DMS114 treated with DMSO at 0.1 percent for 48 hours (cell line): ENCODE results near the gene CACNA1S.

Experiments used
- DNase-seq: peaks from one replicate; lab custom pipeline; 2025; ENCODE audit not compliant: unreplicated experiment; lab: John Stamatoyannopoulos, UW

The CACNA1S gene

DNA sequence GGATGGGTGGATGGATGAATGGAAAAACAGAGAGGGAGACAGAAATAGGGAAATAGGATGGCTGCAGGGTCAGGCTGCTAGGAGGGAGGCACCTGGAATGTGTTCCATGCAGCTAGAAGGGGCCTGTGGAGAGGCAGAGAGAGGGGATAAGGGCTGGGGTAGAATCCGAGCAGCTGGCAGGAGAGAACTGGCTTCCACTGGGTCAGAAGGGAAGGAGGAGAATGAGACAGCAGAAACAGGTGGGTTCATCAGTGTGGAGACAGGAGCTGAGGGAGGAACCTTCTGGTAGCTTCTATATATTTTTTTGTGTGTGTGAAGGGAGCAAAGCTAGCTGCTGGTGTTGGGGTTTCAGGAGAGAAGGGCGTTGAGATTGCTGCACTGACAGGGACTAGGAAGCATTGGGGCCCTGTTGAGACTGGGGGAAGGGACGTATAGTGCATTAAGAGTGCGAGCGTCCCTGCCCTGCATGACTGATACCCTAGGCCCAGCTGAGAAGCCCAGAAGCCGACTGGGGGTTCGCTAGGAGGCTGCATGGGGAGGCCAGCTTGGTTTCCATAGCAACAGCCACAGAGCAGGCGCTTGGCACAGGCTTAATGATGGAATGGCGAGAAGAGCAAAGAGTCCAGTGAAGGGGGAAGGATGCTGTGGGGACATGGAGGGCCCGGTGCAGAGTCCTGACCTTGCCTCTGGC is 73.9 kb downstream of the CACNA1S start:
- DNase-seq: no peak

DNA sequence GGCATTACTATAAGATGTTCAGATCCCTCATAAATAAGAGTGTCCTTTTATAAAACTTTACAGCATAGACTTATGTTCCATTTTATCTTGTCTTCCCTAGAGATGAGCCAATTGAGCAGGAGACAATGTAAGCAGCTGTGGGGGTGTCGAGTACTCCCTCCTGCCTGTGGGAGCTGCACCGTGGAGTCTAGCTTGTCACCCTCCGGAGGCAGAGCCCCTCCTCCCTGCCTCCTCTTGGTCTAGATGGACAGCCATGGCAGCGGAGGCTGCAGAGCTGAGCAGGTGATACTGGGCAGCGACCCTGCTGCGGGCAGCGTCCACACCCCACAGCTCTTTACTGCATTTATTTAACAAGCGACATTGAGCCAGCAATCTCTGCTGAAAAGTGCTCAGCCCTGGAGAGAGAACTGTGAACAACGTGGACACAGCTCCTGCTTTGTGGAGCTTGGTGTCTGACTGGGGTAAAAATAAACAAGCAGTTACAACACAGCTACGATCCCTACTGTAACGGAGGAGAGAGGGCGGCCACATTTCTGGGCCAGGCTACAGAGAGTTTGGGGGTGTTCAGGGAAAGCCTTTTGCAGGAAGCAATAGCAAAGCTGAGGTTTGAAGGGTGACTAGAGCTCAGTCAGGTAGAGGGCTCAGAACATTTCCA is 75.9 kb downstream of the CACNA1S start:
- DNase-seq: no peak

DNA sequence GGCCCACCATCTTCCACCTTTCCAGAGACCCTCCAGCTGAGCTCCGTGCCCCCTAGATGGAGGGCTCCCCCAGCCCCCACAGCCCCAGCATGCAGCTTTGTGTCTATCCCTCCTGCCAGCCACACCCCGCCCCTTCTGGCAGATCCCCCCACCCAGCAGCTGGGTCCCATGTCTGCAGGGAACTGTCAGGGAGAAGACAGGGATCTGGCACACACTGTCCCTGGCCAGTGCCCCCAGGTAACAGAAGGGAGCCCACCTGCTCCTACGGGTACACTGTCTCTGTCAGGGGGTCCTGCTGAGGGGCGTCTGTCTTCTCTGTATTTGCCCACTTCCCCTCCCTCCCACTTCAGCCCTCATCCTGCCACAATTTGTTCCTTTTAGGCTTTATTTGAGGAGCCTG is 77.6 kb downstream of the CACNA1S start:
- DNase-seq: no peak

DNA sequence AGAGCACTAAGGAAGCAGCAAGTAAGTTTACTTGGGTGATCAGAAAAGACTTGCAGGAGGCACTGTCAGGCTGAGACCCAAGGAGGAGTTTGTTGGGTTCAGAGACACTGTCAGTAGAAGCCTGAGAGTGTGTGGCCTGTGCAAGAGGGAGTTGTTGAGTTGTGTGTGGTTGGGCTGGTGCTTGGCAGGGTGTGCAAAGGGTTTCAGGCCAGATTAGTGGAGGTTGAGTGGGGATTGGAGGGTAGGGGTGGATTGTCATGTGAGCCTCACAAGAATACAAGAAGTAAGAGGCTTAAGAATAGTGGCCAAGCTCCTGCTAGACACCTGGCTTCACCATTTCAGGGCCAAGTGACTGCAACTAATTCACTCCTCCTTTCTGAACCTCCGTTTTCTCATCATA is 79.8 kb downstream of the CACNA1S start:
- no peak for DNase-seq

DNA sequence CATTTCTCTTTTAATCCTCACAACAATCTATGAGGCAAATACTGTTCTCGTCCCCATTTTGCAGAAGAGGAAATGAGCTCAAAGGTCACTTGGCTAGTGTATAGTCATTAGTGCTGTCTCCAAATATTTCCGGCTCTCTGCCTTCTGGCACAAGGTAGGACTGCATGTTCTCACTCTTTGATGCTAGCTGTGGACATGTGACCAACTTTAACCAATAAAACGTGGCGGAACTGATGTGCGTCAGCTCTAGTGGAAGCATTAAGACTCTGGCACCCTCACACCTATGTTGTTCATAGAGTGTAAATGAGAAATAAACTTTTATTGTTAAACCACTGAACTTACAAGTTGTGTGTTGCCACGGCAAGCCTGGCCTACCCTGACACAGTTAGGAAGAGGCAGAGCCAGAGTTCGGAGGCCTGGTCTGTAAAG is 83.8 kb downstream of the CACNA1S start:
- DNase-seq: no peak

DNA sequence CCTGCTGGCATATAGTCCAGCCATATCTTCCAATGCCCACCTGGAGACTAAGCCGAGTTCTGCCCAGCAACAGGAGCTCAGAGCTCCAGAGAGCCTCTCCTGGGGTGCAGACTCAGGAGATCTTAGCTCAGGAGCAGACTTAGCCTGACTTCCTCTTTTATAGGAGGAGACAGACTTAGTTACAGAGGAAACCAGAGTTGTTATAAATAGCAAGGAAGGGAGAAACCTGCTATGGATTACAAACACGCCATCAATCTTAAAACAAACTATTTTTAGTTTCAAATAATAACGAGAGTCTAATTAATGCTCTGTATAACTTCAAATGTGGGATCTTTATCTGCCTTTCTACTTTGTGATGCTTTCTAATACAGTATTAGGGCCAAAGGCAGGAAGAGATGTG is 85.4 kb downstream of the CACNA1S start:
- DNase-seq: no peak

DNA sequence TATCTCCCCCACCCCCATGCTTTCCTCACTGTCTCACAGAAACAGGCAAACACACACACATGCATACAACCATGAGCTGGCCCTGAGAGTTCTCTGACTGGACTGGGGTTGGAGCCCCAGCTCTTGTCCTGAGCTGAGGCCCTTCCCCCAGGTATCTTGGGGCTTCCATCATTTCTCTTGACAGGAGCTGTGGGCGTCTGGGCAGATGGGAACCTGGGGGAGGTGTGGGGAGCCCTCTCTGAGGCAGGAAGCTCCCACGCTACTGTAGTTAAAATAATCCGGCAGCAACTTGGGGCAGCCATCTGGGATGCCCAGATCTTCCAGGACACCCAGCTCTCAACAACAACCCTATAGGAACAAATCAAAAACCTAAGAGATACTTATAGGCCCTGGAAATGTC is 86.0 kb downstream of the CACNA1S start:
- DNase-seq: no peak

GRCh38 chr1:201025571-201026002 is 86.6 kb downstream of the CACNA1S start:
- DNase-seq: peak; percentile 10

- DNase-seq: no peak
Observed at GRCh38 chr1:201024625-201024998, 87.6 kb downstream of the CACNA1S start.

- no peak for DNase-seq
Observed at GRCh38 chr1:201023920-201024624, 88.2 kb downstream of the CACNA1S start.

GRCh38 chr1:201023517-201023902 is 88.7 kb downstream of the CACNA1S start, which contains the start of gene KIF21B:
KIF21B (minus strand) TSS chr1:201023714; CDS start chr1:201023383, 331 bp downstream.
- peak; percentile 49 for DNase-seq

GRCh38 chr1:201022820-201023516 is 89.3 kb downstream of the CACNA1S start:
- DNase-seq: no peak

GRCh38 chr1:201022493-201022819 is 89.8 kb downstream of the CACNA1S start:
- no peak for DNase-seq

GRCh38 chr1:201021630-201022492 is 90.4 kb downstream of the CACNA1S start:
- DNase-seq: no peak

GRCh38 chr1:201020721-201021629 is 91.3 kb downstream of the CACNA1S start:
- DNase-seq: peak; percentile 7

DNA sequence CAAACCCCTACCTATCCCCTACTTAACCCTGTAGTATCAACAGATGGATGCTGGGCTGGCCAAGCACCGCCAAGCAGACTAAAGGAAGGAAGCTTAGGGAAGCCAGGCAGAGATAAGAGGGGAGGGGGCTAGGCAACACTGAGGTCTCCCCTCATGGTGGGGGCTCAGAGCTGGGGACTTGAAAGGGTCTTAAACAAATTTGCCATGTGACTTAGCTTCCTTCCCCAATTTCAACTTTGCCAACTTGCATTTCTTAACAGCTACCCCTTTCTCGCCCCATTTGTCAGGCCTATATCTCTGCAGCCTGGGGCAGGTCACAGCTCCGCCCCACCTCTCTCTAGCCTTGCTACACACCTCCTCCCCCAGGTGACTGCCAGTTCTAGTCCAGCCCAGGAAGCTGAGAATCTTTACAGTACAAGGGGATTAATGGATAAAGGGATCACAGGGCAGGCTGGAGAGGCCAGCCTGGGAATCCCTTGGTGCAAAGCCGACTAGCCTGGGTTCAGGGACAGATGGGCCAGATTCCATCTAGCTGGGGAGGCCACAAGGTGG is 92.1 kb downstream of the CACNA1S start:
- no peak for DNase-seq

DNA sequence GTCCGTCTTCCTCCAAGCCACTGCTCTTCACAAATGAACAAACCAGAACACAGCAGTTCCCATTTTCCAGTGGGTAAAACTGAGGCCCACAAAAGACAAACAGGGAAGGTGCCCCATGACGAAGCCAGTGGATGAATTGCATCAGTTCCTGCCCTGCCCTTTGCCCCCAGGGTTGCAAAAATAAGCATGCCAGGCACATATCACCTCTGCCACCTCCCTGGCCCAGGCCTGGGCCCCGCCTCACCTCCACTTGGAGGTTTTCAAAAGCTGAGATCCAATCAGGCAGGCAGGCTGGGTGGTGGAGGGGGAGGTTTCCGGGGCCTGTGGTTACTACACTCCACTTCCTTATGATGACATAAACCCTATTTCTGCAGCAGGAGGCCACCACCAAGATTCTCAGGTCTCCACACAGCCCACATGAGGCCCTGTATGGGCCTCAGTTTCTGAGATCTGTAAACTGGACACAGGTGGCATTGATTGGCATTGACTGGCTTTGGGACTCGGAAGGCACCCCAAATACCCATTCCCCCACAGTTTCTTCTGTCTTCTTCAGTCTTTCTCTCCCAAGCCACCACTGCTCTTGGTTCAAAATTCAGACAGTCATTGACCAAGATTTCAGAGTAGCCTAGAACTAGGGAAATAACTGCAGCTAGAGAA is 92.8 kb downstream of the CACNA1S start:
- no peak for DNase-seq

DNA sequence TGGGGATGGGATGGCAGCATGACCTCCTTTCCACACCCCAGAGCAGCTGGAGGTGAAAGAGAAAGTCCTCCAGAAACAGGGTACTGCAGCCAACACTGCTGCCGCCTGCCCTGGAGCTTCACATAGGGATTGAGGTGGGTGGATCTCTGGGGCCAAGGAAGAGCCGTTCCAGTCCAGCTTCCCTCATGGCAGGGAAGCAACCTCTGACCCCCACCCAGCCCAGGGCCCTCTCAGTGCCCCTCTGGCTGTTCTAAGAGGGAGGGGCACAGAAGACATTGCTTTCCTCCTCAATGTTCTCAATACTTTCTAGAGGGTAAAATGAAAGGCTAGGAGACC is 94.4 kb downstream of the CACNA1S start:
- no peak for DNase-seq
